PC-9 (cell line): Measurements from ENCODE around the gene LDHAL6B. TPM values are rescaled to one million over a fixed set of nuclear protein-coding genes. Genes with fewer than 3 reads are reported as not detected.

ENCODE experiments used
- BruUV-seq: library from RNA; stranded (reverse); fragments of 400-500 nt; replicated peaks from 2 replicates; lab custom pipeline; 2021; lab: Mats Ljungman, UMichigan
- CTCF ChIA-PET: fragments of 300-600 bp; sonication (Branson Sonifier 250); formaldehyde crosslinking; loops from one replicate; lab custom pipeline; 2022; ENCODE audit warnings: antibody characterized with exemption; lab: Charles Lee
- POLR2A ChIA-PET: fragments of 300-600 bp; sonication (Branson Sonifier 250); formaldehyde crosslinking; loops from one replicate; lab custom pipeline; 2022; ENCODE audit warnings: antibody characterized with exemption; ENCODE audit not compliant: unreplicated experiment; lab: Charles Lee
- DNase-seq, 2 experiments: peaks; one replicate each; pipeline versions ENCODE4 v3.0.0 to v3.0.0-alpha.2; 2015 to 2022; ENCODE audit warnings: mixed read lengths in 1 of 2
- H2AFZ ChIP-seq: fragments of 200-600 bp; sonication (generic); 2 replicates; pipeline ENCODE4 v1.8.1; 2017; ENCODE audit warnings: antibody characterized with exemption
- H3F3A ChIP-seq: fragments of 200-600 bp; sonication (generic); 2 replicates; pipeline ENCODE4 v1.8.1; 2017; ENCODE audit warnings: antibody characterized with exemption, mild to moderate bottlenecking, low read depth; ENCODE audit not compliant: insufficient read depth
- H3K27ac ChIP-seq: fragments of 200-600 bp; sonication (generic); 2 replicates; pipeline ENCODE4 v1.6.1; 2016; ENCODE audit warnings: mixed run types
- H3K27me3 ChIP-seq: fragments of 200-600 bp; sonication (generic); 2 replicates; pipeline ENCODE4 v1.6.1; 2016; ENCODE audit warnings: low read depth, mixed run types; ENCODE audit not compliant: insufficient read depth
- H3K36me3 ChIP-seq: fragments of 200-600 bp; sonication (generic); 2 replicates; pipeline ENCODE4 v1.6.1; 2016; ENCODE audit warnings: low read depth, mixed run types
- H3K4me1 ChIP-seq: fragments of 200-600 bp; sonication (generic); replicated peaks from 2 replicates; pipeline ENCODE4 v1.6.1; 2016; ENCODE audit warnings: mixed run types; ENCODE audit not compliant: insufficient read depth
- H3K4me2 ChIP-seq: fragments of 200-600 bp; sonication (generic); 2 replicates; pipeline ENCODE4 v1.6.1; 2017; ENCODE audit warnings: mixed run types
- H3K4me3 ChIP-seq: fragments of 200-600 bp; sonication (generic); 2 replicates; pipeline ENCODE4 v1.6.1; 2016; ENCODE audit warnings: mixed run types
- H3K79me2 ChIP-seq: fragments of 200-600 bp; sonication (generic); 2 replicates; pipeline ENCODE4 v1.6.1; 2017; ENCODE audit warnings: low read depth, mixed run types
- H3K9me2 ChIP-seq: fragments of 200-600 bp; sonication (generic); 2 replicates; pipeline ENCODE4 v1.8.1; 2017; ENCODE audit warnings: mild to moderate bottlenecking; ENCODE audit not compliant: insufficient read depth
- H3K9me3 ChIP-seq: fragments of 200-600 bp; sonication (generic); 2 replicates; pipeline ENCODE4 v1.8.1; 2016; ENCODE audit warnings: low read depth; ENCODE audit not compliant: insufficient read depth
- H4K20me1 ChIP-seq: fragments of 200-600 bp; sonication (generic); 2 replicates; pipeline ENCODE4 v1.8.1; 2017; ENCODE audit not compliant: insufficient read depth
- EZH2 ChIP-seq: fragments of 200-600 bp; sonication (generic); IDR thresholded peaks from 2 replicates; pipeline ENCODE4 v1.8.0; 2017; ENCODE audit warnings: antibody characterized with exemption, low read depth
- intact Hi-C: fragments of 100-400 bp; cut with micrococcal nuclease; formaldehyde crosslinking; loops from one replicate; pipeline ENCODE4 v1.10.0; 2022; ENCODE audit not compliant: unreplicated experiment
- total RNA-seq: library from RNA; stranded (reverse); gene quantifications from 2 replicates; pipeline ENCODE4 v1.2.3, GENCODE V29; 2021
- TF ChIP-seq, protein P1 (sequence below): fragments of 200-600 bp; sonication (generic); conservative IDR thresholded peaks from 2 replicates; pipeline ENCODE4 v1.6.1; 2017; ENCODE audit warnings: mixed run types, antibody characterized with exemption, mild to moderate bottlenecking, moderate library complexity

Gene LDHAL6B
- total RNA-seq, 1 experiment from 2014 or later = not detected

DNA sequence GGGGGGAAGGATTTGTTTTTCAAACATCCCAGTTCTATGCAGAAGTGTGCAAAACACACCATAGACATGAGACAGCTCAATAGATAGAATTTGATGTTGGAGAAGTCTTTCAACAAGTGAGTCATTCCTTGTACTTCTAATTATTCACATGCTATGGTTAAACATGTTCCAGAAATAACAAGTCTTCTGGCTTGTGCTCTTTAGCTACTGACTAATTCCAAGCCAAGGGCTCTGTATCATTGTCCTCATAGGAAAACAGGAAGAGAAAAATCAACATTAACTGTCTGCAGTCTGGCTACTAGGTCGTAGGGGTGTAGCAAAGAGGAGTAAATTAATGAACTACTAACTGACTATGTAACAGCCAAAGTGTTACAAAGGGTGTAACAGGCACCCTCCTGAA is 25.8 kb downstream of the LDHAL6B start:
- BruUV-seq = no TSS peak
- intact Hi-C loops = no loop called here
- 0 out of 2 replicates have a peak, but pooled peaks cover 6% of the 10 kb centered on the region for H3K79me2 ChIP-seq
- H4K20me1 ChIP-seq = no peaks in the 10 kb centered on the region
- no peak overlapping the region for H3K4me3 ChIP-seq
- no peaks in the 10 kb centered on the region for H3K27me3 ChIP-seq
- no peak overlapping the region for H3K27ac ChIP-seq
- DNase-seq = no peak
- POLR2A ChIA-PET = interaction anchor here (0.6 kb wide), 1 partner anchor 421 kb away, joined by 7 read pairs; no protein-coding TSS in a partner anchor
- H3K4me2 ChIP-seq = no peak overlapping the region
- H3K4me1 ChIP-seq = no peaks in the 10 kb centered on the region
- H3F3A ChIP-seq = no peaks in the 10 kb centered on the region; the same call in 1 of the 2 replicates
- H3K36me3 ChIP-seq = no peaks in the 10 kb centered on the region
- TF ChIP-seq EZH2 = no peak
- TF ChIP-seq, protein P1, sequence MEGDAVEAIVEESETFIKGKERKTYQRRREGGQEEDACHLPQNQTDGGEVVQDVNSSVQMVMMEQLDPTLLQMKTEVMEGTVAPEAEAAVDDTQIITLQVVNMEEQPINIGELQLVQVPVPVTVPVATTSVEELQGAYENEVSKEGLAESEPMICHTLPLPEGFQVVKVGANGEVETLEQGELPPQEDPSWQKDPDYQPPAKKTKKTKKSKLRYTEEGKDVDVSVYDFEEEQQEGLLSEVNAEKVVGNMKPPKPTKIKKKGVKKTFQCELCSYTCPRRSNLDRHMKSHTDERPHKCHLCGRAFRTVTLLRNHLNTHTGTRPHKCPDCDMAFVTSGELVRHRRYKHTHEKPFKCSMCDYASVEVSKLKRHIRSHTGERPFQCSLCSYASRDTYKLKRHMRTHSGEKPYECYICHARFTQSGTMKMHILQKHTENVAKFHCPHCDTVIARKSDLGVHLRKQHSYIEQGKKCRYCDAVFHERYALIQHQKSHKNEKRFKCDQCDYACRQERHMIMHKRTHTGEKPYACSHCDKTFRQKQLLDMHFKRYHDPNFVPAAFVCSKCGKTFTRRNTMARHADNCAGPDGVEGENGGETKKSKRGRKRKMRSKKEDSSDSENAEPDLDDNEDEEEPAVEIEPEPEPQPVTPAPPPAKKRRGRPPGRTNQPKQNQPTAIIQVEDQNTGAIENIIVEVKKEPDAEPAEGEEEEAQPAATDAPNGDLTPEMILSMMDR = no peak
- H2AFZ ChIP-seq = no peak overlapping the region
- H3K9me2 ChIP-seq = no peaks in the 10 kb centered on the region
- H3K9me3 ChIP-seq = no peaks in the 10 kb centered on the region
- CTCF ChIA-PET = no interaction called here

DNA sequence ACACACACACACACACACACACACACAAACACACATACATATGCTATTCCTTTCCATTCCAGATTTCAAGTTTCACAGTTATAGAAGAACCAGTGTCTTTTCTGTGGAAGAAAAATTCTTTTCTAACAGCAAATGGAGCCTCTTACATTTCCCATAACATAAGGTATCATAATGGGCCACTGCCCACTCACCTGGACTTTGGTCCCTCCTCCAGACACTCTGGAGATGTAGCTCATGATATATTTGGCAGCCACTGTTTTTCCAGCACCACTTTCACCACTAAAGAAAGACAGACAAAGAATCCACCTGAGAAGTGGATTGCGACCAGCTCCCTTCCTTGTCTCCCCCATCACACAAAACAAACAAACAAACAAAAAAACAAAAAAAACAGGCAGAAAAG is 29.8 kb downstream of the LDHAL6B start:
- Histone ChIP-seq H3K4me1 (no peaks in the 10 kb centered on the region), H3K9me2 (no peaks in the 10 kb centered on the region), H2AFZ (no peak overlapping the region), H3K36me3 (no peaks in the 10 kb centered on the region), H4K20me1 (no peaks in the 10 kb centered on the region), H3K4me3 (no peak overlapping the region), H3K4me2 (no peak overlapping the region), H3K27me3 (no peaks in the 10 kb centered on the region), H3K27ac (no peak overlapping the region), H3K79me2 (peaks cover 23% of the 10 kb centered on the region; the same call in 1 of the 2 replicates), H3F3A (no peaks in the 10 kb centered on the region; the same call in 1 of the 2 replicates), H3K9me3 (no peaks in the 10 kb centered on the region)
- intact Hi-C loops = no loop called here
- no TSS peak for BruUV-seq
- DNase-seq = no peak
- POLR2A ChIA-PET = no interaction called here
- CTCF ChIA-PET = no interaction called here
- TF ChIP-seq EZH2 = no peak
- TF ChIP-seq, protein P1 = no peak

DNA sequence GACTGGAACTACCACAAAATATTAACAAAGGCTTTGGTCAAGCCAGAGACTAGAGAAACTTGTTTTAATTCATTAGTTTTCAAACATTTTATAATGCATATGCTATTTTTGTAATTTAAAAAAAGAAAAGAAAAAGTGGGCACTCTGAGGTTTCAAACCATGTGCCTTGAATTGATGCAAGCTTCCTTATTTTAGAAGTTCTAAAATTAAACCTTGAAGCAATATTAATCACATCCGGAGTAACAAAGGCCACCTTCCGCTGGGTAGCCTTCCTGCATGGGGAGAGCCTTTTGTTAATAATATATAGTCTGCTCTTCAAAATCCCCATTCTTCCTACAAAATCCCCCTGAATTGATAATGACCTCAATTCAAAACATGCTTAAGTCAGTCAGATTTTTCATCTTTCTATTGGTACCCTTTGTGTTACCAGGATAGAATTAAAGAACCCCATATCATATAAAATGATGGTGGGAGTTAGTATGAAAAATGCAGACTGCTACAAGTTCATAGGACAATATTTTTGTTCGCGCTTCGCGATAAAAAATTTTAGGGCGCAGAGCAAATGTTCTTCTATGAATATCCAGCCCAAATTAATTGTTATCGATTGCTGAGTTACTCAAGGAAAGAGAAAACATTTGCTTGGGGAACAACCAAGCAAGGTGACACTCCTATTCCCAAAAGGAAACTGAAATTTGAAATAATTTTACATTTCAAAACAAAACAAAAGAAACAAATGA is 30.6 kb downstream of the LDHAL6B start:
- CTCF ChIA-PET = no interaction called here
- no peaks in the 10 kb centered on the region for H3K36me3 ChIP-seq
- no peak for TF ChIP-seq EZH2
- TF ChIP-seq, protein P1 = no peak
- peaks cover 23% of the 10 kb centered on the region; the same call in 1 of the 2 replicates for H3K79me2 ChIP-seq
- no peaks in the 10 kb centered on the region; the same call in 1 of the 2 replicates for H3F3A ChIP-seq
- H3K9me3 ChIP-seq = no peaks in the 10 kb centered on the region
- BruUV-seq = no TSS peak
- H3K4me2 ChIP-seq = no peak overlapping the region
- H3K4me3 ChIP-seq = no peak overlapping the region
- no peaks in the 10 kb centered on the region for H3K4me1 ChIP-seq
- POLR2A ChIA-PET = no interaction called here
- no peaks in the 10 kb centered on the region for H3K9me2 ChIP-seq
- H2AFZ ChIP-seq = no peak overlapping the region
- no peaks in the 10 kb centered on the region for H3K27me3 ChIP-seq
- no peak for DNase-seq
- no peak overlapping the region for H3K27ac ChIP-seq
- intact Hi-C loops = no loop called here
- H4K20me1 ChIP-seq = no peaks in the 10 kb centered on the region
